ENCODE results near the gene TPI1. TPM values are rescaled to one million over a fixed set of nuclear protein-coding genes. Genes with fewer than 3 reads are reported as not detected.
A peak's percentile ranks its signal among the peaks of the same experiment; 100 is the strongest.

Gene TPI1
- total RNA-seq, 1 donor from 2014 or later, result 804 TPM

DNA sequence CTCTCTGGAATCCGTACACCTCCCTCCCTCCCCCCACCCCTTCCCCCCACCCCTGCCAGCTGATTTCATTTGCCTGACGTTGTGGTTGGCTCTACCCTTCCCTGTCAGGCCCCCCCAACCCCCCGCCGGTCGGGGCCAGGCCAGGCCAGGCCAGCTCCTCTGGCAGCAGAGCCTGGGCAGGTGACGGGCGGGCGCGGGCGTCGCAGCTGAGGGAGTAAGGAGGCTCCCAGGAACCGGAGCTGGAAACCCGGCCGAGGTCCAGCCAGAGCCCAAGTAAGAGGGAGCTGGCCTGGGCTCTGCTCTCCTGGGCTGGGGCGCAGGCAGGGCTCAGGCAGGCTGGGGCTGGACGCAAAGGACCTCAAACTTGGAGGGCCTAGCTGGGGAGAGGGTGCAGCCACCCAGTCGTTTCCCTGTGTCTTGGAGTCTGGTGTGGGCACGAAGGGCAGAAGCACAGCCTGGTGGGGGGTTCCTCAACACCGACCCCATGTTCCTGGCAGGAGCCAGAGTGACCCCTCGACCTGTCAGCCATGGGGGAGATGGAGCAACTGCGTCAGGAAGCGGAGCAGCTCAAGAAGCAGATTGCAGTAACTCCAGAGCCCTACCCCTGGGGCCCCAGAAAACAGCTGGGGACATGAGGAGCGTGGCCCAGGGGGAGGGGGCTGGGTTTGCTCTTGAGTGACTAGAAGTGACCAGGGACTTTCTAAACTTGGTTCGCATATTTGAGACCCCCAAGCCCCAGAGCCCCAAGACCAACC, 26.4 kb upstream of the TPI1 start, which contains the start of gene GNB3:
Gene GNB3 (plus strand): TSS at position 165 of the 755 bp plus-strand sequence. CDS start 363 bp downstream, at position 528.
- DNase-seq (no peak), ATAC-seq (ENCODE audit: poor library complexity) (peak; percentile 41)
- intact Hi-C loops (cut with DNase I), result no loop called here

DNA sequence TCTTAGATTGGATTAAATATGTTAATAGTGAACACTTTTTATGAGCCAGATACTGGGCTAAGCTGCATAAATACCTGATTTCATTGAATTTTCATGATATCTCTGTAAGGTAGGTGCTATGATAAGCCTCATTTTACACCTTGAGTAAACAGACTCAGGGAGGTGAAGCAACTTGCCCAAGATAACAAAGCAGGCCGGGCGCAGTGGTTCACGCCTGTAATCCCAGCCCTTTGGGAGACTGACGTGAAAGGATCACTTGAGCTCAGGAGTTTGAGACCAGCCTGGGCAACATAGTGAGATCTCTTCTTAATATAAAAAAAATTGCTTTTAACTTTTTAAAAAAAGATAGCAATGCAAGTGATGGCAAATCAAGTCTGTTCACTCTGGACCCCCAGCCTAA, 25.3 kb upstream of the TPI1 start:
- intact Hi-C loops (cut with DNase I), result no loop called here
- no peak for ATAC-seq (ENCODE audit: poor library complexity)
- no peak for DNase-seq

DNA sequence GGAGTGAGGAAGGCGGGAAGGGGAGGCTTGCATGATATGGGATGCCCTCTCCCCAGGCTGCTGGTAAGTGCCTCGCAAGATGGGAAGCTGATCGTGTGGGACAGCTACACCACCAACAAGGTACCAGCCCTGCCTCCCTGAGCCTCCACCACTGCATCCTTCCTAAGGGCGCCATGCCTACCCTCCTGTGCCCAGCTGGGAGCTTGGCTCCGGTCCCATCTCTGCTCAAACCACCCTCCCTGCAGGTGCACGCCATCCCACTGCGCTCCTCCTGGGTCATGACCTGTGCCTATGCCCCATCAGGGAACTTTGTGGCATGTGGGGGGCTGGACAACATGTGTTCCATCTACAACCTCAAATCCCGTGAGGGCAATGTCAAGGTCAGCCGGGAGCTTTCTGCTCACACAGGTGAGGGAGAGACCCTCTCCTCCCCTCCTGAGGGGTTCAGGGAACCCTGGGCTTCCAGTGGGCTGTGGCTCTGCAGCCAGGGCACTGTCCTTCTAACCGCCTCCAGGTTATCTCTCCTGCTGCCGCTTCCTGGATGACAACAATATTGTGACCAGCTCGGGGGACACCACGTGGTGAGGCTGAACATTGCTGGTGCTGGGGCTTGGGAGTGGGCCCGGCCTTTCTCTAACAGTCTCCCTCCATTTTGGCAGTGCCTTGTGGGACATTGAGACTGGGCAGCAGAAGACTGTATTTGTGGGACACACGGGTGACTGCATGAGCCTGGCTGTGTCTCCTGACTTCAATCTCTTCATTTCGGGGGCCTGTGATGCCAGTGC, 24.0 kb upstream of the TPI1 start:
- intact Hi-C loops (cut with DNase I), result no loop called here
- DNase-seq (no peak), ATAC-seq (ENCODE audit: poor library complexity) (no peak)

DNA sequence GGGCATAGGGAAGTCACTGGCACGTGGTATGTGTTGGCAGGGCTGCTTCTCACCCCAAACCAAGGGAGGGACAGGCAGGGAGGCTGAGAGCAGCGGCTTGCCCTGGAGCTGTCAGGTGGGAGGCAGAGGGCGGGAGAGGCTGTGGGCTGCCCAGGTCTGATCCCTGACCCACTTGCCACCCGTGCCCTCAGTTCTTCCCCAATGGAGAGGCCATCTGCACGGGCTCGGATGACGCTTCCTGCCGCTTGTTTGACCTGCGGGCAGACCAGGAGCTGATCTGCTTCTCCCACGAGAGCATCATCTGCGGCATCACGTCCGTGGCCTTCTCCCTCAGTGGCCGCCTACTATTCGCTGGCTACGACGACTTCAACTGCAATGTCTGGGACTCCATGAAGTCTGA, 21.9 kb upstream of the TPI1 start:
- ATAC-seq (ENCODE audit: poor library complexity) (no peak), DNase-seq (no peak)
- intact Hi-C loops (cut with DNase I), result no loop called here

DNA sequence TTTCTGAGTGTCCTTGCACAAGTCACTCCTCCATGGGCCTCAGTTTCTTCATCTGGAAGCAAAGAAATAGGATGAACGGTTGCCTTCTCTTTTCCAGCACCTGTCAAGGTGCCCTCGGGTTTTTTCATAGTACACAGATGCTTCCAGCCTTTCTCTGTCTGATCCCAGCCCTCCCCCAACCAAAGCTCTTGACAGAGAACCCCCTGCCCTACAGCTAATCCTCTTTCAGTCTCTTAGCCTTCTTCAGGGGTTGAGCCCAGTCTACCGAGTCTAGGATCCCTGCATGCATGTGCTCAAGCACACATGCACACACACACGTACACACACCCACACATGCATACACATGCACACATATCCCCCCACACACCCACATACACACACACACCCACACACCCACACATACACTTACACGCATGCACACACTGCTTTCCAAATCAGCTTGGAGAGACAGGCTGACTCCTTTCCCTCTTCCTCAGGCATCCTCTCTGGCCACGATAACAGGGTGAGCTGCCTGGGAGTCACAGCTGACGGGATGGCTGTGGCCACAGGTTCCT, 20.9 kb upstream of the TPI1 start:
- intact Hi-C loops (cut with DNase I), result no loop called here
- DNase-seq (no peak), ATAC-seq (ENCODE audit: poor library complexity) (no peak)

DNA sequence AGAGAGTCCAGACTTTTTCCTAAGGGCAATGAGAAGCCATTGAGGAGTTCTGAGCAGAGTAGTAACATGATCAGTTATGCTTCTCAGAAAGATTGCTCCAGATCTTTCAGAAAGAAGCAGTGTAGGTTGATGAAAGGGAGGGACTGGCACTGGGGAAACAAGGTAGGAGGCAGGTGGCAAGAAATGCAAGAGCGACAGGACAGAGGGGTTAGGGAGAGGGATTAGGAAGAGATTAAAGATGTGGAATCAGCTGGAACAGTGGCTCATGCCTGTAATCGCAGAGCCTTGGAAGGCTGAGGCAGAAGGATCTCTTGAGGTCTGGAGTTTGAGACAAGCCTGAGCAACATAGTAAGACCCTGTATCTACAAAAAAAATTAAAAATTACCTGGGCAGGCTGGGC, 19.7 kb upstream of the TPI1 start:
- ATAC-seq (ENCODE audit: poor library complexity) (no peak), DNase-seq (no peak)
- intact Hi-C loops (cut with DNase I), result no loop called here

DNA sequence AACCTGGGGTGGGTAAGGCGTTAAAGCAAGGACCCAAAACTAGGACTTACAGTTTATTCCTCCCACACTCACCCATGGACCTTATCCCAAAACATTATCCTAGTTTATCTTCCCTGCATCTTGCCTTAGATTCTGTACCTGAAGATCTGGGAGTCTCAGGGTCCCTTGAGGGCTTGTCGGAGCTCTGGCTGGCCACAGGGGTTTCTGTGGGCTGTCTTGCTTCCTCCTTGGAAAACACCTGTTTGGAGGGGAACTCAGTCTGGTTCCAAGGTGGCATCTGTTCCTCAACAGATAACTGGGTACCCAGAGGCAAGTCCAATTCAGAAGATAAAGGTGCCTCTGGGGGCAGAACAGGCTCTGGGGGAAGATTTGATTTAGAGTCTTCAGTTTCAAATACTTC, 17.9 kb upstream of the TPI1 start:
- ATAC-seq (ENCODE audit: poor library complexity), result no peak
- intact Hi-C loops (cut with DNase I), result no loop called here
- DNase-seq, result no peak

DNA sequence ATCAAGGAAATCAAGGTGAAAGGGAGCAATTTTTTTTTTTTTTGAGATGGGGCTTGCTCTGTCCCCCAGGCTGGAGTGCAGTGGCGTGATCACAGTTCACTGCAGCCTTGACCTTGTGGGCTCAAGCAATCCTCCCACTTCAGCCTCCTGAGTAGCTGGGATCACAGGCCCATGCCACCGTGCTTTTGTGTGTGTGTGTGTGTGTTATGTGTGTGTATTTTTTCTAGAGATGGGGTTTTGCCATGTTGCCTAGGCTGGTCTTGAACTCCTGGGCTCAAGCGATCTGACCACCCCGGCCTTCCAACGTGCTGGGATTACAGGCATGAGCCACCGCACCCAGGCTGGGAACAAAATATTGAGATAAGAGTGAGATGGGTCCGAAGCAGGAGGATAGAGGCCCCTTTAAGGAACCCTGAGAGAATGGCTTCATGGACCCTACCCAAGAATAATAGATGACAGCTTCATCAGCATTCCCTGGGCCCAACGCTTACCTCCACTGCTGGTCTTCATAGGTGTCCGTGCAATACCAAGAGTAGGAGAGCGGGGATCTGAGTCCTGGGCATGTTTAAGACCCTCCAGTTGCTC, 17.3 kb upstream of the TPI1 start:
- intact Hi-C loops (cut with DNase I), result no loop called here
- no peak for DNase-seq
- ATAC-seq (ENCODE audit: poor library complexity), result no peak

DNA sequence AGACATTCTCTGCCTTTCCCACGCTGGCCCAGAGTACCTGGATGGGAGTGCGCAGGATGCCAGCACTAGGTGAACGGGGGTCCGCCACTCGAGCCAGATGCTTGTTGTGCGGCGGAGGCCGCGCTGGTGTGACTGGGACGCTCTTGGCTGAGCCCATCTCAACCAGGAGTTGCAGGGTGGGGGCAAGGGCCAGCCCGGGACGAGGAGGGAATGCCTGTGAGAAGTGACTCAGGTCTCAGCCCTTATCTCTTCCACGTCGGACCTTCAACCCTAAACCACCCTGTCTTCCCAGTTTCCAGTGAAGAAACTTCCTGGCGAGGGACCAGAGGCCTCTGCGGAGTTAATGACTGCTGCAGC, 16.6 kb upstream of the TPI1 start:
- ATAC-seq (ENCODE audit: poor library complexity), result no peak
- intact Hi-C loops (cut with DNase I), result no loop called here
- no peak for DNase-seq

DNA sequence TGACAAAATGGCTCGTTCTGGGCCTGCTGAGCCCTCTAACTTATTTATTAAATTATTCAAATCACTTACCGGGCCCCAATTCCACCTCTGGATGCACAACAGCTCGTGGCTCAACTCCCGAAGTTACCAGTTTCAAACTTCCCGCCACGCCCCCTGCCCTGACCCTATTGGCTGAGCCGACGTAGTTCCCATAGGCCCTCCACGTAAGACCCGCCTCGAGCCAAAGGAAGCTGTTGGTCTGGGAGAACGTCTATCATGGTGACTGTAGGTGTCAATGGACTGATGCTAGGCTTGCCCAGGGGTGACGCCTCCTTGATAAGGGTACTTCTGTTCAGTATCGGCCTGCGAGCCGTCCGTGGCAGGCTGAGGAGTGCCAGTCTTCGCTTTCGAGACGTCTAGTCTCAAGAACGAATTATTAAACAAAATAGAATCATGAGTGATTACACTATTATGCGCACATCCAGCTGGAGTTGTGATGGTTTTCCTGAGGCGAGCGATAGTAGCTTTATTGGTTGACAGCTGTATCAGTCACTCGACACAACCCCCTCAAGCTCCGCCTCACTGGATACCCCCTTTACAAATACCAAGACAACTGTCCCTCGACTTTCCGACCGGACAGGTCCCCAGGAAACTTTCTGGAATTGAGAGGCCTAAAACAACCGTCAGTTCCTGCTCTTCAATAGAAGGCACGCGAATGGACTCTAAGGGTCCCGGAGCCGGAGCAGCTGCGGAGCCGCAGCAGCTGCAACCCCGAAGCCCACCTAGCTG, 16.0 kb upstream of the TPI1 start, which contains the start of gene CDCA3:
Gene CDCA3 (minus strand): TSS at position 134 of the 768 bp plus-strand sequence. CDS start 334 bp downstream, outside the sequence.
- intact Hi-C loops (cut with DNase I), result no loop called here
- DNase-seq, result peak; percentile 96
- peak; percentile 82 for ATAC-seq (ENCODE audit: poor library complexity)

DNA sequence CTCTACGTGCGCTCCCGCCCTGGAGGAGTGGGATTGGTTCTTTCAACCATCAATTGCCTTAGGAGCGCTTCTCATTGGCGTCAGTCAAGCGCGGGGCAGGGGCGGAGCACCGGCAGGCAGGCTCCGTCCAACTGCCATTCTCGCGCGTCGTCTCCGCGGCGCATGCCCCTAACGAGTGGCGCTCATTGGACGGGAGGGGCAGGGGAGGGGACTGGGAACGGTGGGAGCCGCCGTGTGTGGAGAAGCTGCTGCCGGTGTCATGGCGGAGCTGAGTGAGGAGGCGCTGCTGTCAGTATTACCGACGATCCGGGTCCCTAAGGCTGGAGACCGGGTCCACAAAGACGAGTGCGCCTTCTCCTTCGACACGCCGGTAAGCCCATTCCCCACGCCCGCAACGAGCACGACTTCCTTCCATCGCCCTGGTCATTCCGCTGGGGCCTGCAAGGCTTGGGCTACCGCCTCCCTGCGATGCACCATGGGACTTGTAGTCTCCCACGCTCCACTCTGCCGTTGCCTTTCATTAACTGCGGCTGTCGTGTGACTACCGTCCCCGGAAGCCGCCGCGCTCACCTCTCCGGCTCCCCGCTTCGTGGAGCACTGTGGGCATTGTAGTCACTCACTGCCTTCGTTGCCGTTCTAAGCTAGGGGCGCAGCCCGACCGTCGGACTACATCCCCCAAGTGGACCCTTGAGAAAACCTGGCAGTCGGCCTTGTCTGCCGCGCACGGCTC, 15.2 kb upstream of the TPI1 start, which contains the start of gene USP5:
Gene USP5 (plus strand): TSS at position 230 of the 730 bp plus-strand sequence. CDS start 30 bp downstream, at position 260.
- ATAC-seq (ENCODE audit: poor library complexity), result peak; percentile 91
- DNase-seq, result peak; percentile 99
- intact Hi-C loops (cut with DNase I), result no loop called here

DNA sequence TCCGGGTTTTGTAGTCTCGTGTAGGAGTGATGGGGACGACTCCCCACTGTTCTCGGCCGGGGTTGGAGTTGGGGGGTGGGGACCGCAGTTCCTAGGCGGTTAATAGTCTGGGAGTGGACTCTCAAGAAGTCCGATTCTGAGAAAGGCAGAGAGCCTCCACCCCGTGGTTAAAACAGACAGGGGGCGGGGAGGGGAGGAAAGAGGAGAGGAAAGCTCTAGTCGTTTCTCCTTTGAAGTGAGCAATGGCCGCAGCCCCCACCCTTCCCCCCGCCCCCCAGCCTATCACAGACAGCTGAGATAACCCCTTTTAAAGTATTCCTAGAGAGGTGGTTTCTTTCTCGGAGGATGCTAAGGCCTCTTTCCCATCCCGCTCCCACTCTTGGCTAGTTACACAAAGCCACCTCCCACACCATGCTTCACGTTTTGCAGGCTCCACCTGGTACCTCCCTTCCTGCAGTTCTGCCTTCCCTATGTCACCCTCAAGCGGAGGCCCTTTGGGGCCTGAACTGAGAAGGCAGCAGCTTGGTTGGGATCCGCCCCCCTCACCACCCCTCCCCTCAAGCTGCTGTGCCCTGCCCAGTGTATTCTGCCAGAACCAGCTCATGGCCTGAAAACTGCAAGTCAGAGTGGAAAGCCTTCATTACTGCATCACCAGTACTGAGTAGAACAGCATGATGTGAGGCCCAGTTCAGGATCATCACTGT, 14.5 kb upstream of the TPI1 start:
- no peak for DNase-seq
- intact Hi-C loops (cut with DNase I), result no loop called here
- no peak for ATAC-seq (ENCODE audit: poor library complexity)

DNA sequence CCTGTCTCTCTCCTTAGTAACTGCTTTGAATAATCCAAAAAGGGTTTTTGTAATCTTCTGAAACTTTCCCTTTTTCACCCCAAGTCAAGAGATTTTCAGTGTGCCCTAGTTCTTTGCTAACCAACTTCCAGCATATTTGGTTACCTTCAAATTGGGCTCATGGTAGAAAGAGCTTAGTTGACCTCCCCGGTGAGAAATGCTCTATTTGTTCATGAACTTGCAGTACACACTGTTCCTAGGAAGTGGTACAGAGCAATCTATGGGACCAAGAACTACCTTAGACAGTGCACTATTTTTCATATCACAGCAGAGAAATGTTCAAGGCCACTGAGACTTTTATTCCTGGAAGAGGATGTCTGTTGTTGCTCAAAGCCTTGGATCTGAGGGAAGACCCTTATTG, 13.7 kb upstream of the TPI1 start:
- no peak for DNase-seq
- ATAC-seq (ENCODE audit: poor library complexity), result no peak
- intact Hi-C loops (cut with DNase I), result no loop called here

DNA sequence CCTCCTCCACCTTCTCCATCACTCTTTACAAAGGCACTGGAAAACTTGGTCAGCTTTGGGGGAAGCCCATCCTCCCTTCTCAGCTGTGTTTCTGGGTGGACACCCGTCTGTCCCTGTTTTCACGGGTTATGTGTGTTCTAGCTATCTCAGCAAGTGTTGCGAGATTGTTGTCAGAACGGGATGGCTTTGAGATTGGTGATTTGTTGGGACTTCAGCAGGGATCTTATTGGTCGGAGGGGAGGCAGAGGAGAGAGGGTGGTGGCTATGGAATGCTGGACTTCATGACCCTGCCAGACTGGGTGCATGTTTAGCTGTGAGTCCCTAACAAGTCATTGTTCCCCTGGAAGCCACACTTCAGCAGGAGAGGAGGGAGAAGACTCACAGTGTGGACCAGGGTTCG, 13.3 kb upstream of the TPI1 start:
- no peak for DNase-seq
- ATAC-seq (ENCODE audit: poor library complexity), result no peak
- intact Hi-C loops (cut with DNase I), result no loop called here

DNA sequence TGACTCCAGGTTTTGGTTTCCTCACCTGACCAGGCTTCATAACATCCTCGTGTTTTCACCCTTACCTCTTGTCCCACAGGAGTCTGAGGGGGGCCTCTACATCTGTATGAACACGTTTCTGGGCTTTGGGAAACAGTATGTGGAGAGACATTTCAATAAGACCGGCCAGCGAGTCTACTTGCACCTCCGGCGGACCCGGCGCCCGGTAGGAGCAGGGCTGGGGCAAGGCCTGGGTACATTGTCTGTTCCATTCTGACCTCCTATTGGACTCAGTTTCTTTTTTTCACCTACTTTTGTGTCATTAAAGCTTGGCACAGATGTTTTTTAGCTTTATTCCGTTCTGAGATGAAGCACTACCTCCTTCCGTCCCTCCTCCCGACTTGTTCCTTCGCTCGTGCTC, 12.0 kb upstream of the TPI1 start:
- ATAC-seq (ENCODE audit: poor library complexity) (no peak), DNase-seq (no peak)
- intact Hi-C loops (cut with DNase I), result no loop called here

DNA sequence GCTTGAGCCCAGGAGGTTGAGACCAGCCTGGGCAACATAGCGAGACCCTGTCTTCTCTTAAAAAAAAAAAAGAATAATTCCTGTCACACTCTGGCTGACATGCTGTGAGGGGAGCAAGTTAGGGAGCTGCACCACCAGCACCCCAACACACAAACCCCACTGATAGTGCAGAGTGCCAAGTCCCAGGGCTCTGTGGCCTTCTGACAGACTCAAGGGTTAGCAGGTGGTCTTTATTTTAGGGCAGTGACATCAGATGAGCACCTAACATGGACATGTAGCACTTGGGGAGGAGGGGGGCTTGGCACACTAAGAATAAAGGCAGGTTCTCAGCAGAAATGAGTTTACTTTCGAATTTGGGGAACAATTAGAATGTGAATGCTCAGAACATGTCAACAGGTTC, 8.5 kb upstream of the TPI1 start:
- DNase-seq, result no peak
- intact Hi-C loops (cut with DNase I), result no loop called here

DNA sequence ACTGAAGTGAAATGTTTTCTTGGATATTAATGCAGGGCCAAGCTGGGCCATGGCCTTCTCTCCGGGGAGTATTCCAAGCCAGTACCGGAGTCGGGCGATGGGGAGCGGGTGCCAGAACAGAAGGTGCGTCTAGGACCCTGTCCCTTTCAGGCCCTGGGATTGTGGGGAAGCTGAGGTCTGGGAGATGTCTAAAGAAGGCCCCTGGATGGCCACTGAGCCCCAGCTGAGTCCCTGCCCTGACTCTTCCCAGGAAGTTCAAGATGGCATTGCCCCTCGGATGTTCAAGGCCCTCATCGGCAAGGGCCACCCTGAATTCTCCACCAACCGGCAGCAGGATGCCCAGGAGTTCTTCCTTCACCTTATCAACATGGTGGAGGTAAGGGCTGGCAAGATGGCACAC, 7.2 kb upstream of the TPI1 start:
- DNase-seq (no peak), ATAC-seq (ENCODE audit: poor library complexity) (no peak)
- intact Hi-C loops (cut with DNase I), result no loop called here

More for the DNA sequence above, 8.5 kb upstream of the TPI1 start:
- no peak for ATAC-seq (ENCODE audit: poor library complexity)

Measured in Right ventricle myocardium superior (tissue), 1 donor.